OCI-LY1 (cell line): ENCODE measurements around the gene DROSHA.
"Not testable (repeated sequence)": the region's sequence is repeated elsewhere in the genome, so short reads cannot be mapped to it uniquely, and the experiment has no call there.

ENCODE experiments used
- H2AFZ ChIP-seq: fragments of 200-600 bp; sonication (generic), shearing (Covaris generic); 2 replicates; pipeline ENCODE4 v1.6.0; 2014; ENCODE audit warnings: antibody characterized with exemption, mild to moderate bottlenecking, low read length
- H3F3A ChIP-seq: fragments of 200-600 bp; sonication (generic), shearing (Covaris generic); 2 replicates; pipeline ENCODE4 v1.6.0; 2014; ENCODE audit warnings: mild to moderate bottlenecking, antibody characterized with exemption, low read length, moderate library complexity; ENCODE audit not compliant: insufficient read depth
- H3K27ac ChIP-seq: fragments of 200-600 bp; sonication (generic); 2 replicates; pipeline ENCODE4 v1.5.1; 2014; ENCODE audit warnings: low read length, mixed run types, mild to moderate bottlenecking, low read depth; ENCODE audit not compliant: poor library complexity, severe bottlenecking
- H3K27me3 ChIP-seq: fragments of 200-600 bp; sonication (generic); 2 replicates; pipeline ENCODE4 v1.6.0; 2014; ENCODE audit warnings: antibody characterized with exemption, mild to moderate bottlenecking, low read length, moderate library complexity; ENCODE audit not compliant: insufficient read depth
- H3K36me3 ChIP-seq: fragments of 200-600 bp; sonication (generic); 2 replicates; pipeline ENCODE4 v1.6.1; 2014; ENCODE audit warnings: mild to moderate bottlenecking, antibody characterized with exemption, low read length, moderate library complexity, mixed read lengths; ENCODE audit not compliant: insufficient read depth
- H3K4me1 ChIP-seq: fragments of 200-600 bp; sonication (generic); 2 replicates; pipeline ENCODE4 v1.5.1; 2014; ENCODE audit warnings: mild to moderate bottlenecking, low read length, moderate library complexity; ENCODE audit not compliant: insufficient read depth, severe bottlenecking
- H3K4me2 ChIP-seq: fragments of 200-600 bp; sonication (generic), shearing (Covaris generic); 2 replicates; pipeline ENCODE4 v1.6.1; 2014; ENCODE audit warnings: low read length
- H3K4me3 ChIP-seq: fragments of 200-600 bp; sonication (generic); 2 replicates; pipeline ENCODE4 v1.5.1; 2014; ENCODE audit warnings: low read length, low read depth, mild to moderate bottlenecking, mixed read lengths; ENCODE audit not compliant: poor library complexity, severe bottlenecking
- H3K79me2 ChIP-seq: fragments of 200-600 bp; shearing (Covaris generic); 2 replicates; pipeline ENCODE4 v1.6.1; 2016; ENCODE audit warnings: mixed run types, low read length, mixed read lengths; ENCODE audit not compliant: insufficient read depth
- H3K9ac ChIP-seq: fragments of 200-600 bp; sonication (generic), shearing (Covaris generic); 2 replicates; pipeline ENCODE4 v1.6.1; 2014; ENCODE audit warnings: mild to moderate bottlenecking, low read length, mixed read lengths
- H3K9me2 ChIP-seq: fragments of 200-600 bp; sonication (generic), shearing (Covaris generic); 2 replicates; pipeline ENCODE4 v1.6.1; 2014; ENCODE audit warnings: low read depth, mild to moderate bottlenecking, low read length, mixed read lengths
- H3K9me3 ChIP-seq: fragments of 200-600 bp; shearing (Covaris generic); 2 replicates; pipeline ENCODE4 v1.6.1; 2014; ENCODE audit warnings: low read length, mixed read lengths
- H4K20me1 ChIP-seq: fragments of 200-600 bp; sonication (generic), shearing (Covaris generic); 2 replicates; pipeline ENCODE4 v1.6.0; 2016; ENCODE audit warnings: mild to moderate bottlenecking, low read length; ENCODE audit not compliant: insufficient read depth
- CTCF ChIP-seq: fragments of 200-600 bp; sonication (generic), shearing (Covaris generic); IDR thresholded peaks from 2 replicates; pipeline ENCODE4 v1.5.1; 2017; ENCODE audit warnings: mild to moderate bottlenecking, antibody characterized with exemption, low read length, moderate library complexity, mixed read lengths
- EZH2 ChIP-seq: fragments of 200-600 bp; sonication (generic), shearing (Covaris generic); IDR thresholded peaks from 2 replicates; pipeline ENCODE4 v1.8.0; 2017; ENCODE audit warnings: borderline replicate concordance, mixed run types, mild to moderate bottlenecking, antibody characterized with exemption, low read length, moderate library complexity, mixed read lengths

The DROSHA gene

GRCh38 chr5:31568302-31568835 is 36.5 kb upstream of the DROSHA start:
- Histone ChIP-seq H3K79me2 (no peaks in the 10 kb centered on the region), H3K9me2 (no peaks in the 10 kb centered on the region), H3K27ac (no peak overlapping the region), H3F3A (no peaks in the 10 kb centered on the region), H3K27me3 (0 out of 2 replicates have a peak, but pooled peaks cover 3% of the 10 kb centered on the region), H3K9ac (no peak overlapping the region), H2AFZ (no peak overlapping the region), H3K4me3 (no peak overlapping the region), H3K4me1 (no peaks in the 10 kb centered on the region), H3K36me3 (no peaks in the 10 kb centered on the region), H3K4me2 (no peak overlapping the region), H3K9me3 (no peaks in the 10 kb centered on the region), H4K20me1 (no peaks in the 10 kb centered on the region)
- TF ChIP-seq CTCF (no peak), EZH2 (no peak)

- not testable (repeated sequence) for H3K9me2 ChIP-seq, H3F3A ChIP-seq, H4K20me1 ChIP-seq, H3K36me3 ChIP-seq, H3K9me3 ChIP-seq, H3K4me1 ChIP-seq, H3K9ac ChIP-seq, H2AFZ ChIP-seq, H3K4me3 ChIP-seq, H3K79me2 ChIP-seq, H3K27ac ChIP-seq, H3K4me2 ChIP-seq, H3K27me3 ChIP-seq
Observed at GRCh38 chr5:31566362-31566761, 34.5 kb upstream of the DROSHA start.

- TF ChIP-seq EZH2, result no peak
- TF ChIP-seq CTCF, result no peak
- no peak overlapping the region for H3K4me2 ChIP-seq
Observed at GRCh38 chr5:31563216-31563615, 31.3 kb upstream of the DROSHA start.

GRCh38 chr5:31561946-31562345 is 30.1 kb upstream of the DROSHA start:
- Histone ChIP-seq H3K9ac (no peak overlapping the region), H3K4me2 (no peak overlapping the region), H3K9me3 (no peaks in the 10 kb centered on the region), H3K79me2 (no peaks in the 10 kb centered on the region), H3K36me3 (no peaks in the 10 kb centered on the region), H3K9me2 (no peaks in the 10 kb centered on the region), H3K4me3 (no peak overlapping the region), H2AFZ (no peak overlapping the region), H4K20me1 (no peaks in the 10 kb centered on the region), H3K27me3 (no peaks in the 10 kb centered on the region), H3F3A (no peaks in the 10 kb centered on the region), H3K4me1 (no peaks in the 10 kb centered on the region), H3K27ac (no peak overlapping the region)
- TF ChIP-seq CTCF (no peak), EZH2 (no peak)

More at GRCh38 chr5:31563216-31563615, 31.3 kb upstream of the DROSHA start:
- no peaks in the 10 kb centered on the region for H3K27me3 ChIP-seq
- H3K9me2 ChIP-seq, result no peaks in the 10 kb centered on the region
- no peak overlapping the region for H3K9ac ChIP-seq
- no peak overlapping the region for H3K27ac ChIP-seq
- no peaks in the 10 kb centered on the region for H3K9me3 ChIP-seq
- H3K36me3 ChIP-seq, result no peaks in the 10 kb centered on the region
- H3F3A ChIP-seq, result no peaks in the 10 kb centered on the region
- H3K79me2 ChIP-seq, result no peaks in the 10 kb centered on the region
- no peaks in the 10 kb centered on the region for H3K4me1 ChIP-seq
- no peak overlapping the region for H3K4me3 ChIP-seq
- H2AFZ ChIP-seq, result no peak overlapping the region
- no peaks in the 10 kb centered on the region for H4K20me1 ChIP-seq
